Fibroblast of villous mesenchyme (primary cell): ENCODE results near the gene UCHL5. TPM values are rescaled to one million over a fixed set of nuclear protein-coding genes. Genes with fewer than 3 reads are reported as not detected.

Experiments
- DNase-seq: peaks from one replicate; pipeline ENCODE4 v3.0.0-alpha.2; 2010; ENCODE audit warnings: low read depth
- H3K4me3 ChIP-seq: 2 replicates; pipeline ENCODE4 v1.5.1; 2011; ENCODE audit warnings: low read depth, mild to moderate bottlenecking, low read length
- CTCF ChIP-seq: IDR thresholded peaks from 2 replicates; pipeline ENCODE4 v1.5.1; 2012; ENCODE audit warnings: low read depth, mild to moderate bottlenecking, low read length; ENCODE audit not compliant: insufficient read depth
- total RNA-seq: library from RNA; depleted of rRNA; stranded (reverse); fragments of >200 nt; gene quantifications from 2 replicates; pipeline ENCODE4 v1.2.3, GENCODE V29; 2012

UCHL5 gene
- 24.2 and 25.5 TPM in 2 replicates for total RNA-seq

DNA sequence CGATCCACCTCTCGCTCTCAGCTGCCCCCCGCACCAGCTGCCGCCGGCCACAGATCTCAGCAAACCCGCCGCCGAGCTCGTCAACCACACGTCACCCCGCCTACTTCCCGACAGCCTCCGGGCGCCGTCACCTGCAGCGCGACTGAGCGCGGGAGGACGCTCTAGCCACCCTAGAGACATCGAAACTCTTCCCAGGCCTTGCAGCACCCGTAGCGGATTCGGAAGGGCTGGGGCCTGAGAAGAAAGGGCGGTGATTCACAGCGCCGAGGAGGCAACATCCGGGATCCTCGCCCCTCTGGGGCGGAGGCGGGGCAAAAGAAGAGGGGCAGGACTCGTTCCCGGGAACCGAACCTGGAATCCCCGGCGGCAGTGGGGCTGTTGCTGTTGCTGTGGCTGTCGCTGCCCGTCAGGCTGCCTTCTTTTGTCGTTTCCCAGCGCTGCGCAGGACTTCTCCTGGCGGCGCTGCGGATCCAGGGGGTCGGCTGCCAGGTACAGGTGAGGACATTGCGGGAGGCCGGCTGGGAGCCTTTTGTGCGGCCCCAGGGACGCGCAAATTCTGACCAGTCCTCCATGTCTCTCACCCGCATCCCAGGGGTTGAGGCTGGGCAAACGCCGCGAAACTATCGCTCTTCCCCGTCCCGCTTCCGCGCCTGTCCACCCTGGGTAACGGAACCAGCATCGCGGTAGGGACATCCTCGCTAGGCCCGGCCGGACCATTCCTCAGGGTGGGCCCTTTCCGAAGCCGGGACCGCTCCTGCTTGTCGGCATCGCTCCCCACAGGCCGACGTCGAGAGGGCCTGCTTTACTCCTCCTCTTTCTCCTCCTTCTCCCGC is at the start of gene UCHL5, which contains the start of gene RO60:
Gene UCHL5, minus strand, starts transcription at position 79 of the 833 bp plus-strand sequence. CDS start 100 bp downstream, outside the sequence.
Gene RO60, plus strand, starts transcription at position 331 of the 833 bp plus-strand sequence. CDS start 9,443 bp downstream, outside the sequence.
- H3K4me3 ChIP-seq = peak within 1 kb of the TSS; percentile 95
- peak; percentile 99 for DNase-seq
- no peak for TF ChIP-seq CTCF

DNA sequence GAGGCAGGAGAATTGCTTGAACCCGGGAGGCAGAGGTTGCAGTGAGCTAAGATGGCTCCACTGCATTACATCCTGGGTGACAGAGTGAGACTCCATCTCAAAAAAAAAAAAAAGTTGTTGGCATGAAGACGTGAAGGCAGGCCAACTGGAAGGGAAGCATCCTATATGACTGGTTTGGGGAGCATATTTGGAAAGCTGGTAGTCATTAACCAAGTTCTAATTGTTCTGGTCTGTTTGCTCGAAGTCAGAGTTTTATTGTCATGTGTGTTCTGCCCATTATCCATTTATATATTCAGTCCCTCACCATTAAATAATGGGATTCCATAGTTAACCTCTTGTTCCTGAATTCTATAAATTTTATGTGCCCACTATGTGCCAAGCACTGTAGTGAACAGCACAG is 49.3 kb upstream of the UCHL5 start:
- no peak overlapping the region for H3K4me3 ChIP-seq
- TF ChIP-seq CTCF = no peak
- no peak for DNase-seq

DNA sequence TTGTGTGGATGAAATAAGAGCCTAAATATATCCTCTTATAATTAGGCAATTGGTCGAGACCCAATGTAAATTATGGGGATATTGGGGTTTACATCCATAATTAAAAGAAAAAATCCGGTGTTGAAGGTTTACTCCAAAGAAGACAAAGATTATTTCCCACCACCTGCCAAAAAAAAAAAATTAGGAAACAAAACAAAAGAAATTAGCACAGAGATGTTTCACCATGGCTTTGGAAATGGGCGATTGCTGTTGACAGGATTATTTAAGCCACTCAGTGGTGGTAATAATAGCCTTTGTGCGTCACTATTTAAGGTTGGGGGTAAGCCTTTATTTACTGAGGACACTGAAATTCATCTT is 46.6 kb upstream of the UCHL5 start:
- peak overlapping the region; percentile 88 for H3K4me3 ChIP-seq
- no peak for DNase-seq
- TF ChIP-seq CTCF = no peak

GRCh38 chr1:193104907-193105820 is 46.0 kb upstream of the UCHL5 start, which contains the start of gene GLRX2:
TSS of gene GLRX2 (minus strand) at chr1:193105414. CDS start at chr1:193105382, 32 bp downstream.
- DNase-seq = peak; percentile 88
- peak within 1 kb of the TSS; percentile 88 for H3K4me3 ChIP-seq
- TF ChIP-seq CTCF = no peak

- H3K4me3 ChIP-seq = peak overlapping the region; percentile 88
- TF ChIP-seq CTCF = no peak
- DNase-seq = peak; percentile 69
These were observed 45.3 kb upstream of the UCHL5 start for GRCh38 chr1:193104502-193104906.

DNA sequence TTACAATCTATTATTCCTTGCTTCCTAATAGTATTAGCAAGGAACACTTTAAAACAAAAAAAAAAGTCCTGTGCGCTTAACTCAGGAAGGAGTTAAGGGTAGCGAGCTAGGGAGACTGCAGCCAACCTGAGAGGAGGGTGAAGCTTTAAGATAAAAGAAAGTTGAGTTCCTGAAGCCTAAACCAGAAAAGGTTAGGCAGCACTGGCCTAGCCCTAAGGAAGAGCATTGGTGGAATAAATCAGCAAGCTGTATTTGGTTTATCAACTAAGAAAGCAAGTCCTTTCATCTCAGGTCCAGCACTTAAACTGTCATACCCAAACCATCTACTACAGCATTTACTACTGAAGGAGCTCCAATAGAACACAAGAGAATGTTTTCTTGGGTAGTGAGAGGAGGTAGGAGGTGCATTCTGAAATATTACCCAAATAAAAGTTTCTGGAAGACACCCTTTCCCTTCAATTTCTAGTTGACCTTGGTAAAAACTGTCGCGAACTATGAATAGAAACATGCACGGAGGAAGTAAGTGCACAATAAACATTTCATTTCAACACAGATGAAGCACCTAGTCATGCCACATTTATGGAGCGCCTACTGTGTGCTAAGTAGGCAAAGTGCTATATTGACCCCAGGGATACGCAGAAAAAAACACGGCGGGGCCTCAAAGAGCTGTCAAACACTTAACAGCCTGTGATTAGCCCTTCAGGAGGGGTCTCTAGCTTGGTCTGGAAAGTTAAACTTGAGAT is 44.8 kb upstream of the UCHL5 start:
- DNase-seq = peak; percentile 20
- H3K4me3 ChIP-seq = peak overlapping the region; percentile 88
- TF ChIP-seq CTCF = no peak
